HG03196 (cell line): ENCODE data around the gene IER2.

Source experiments
- ATAC-seq: cut with Tn5 transposase; IDR thresholded peaks from one replicate; pipeline ENCODE4 v1.9.1; 2021; ENCODE audit not compliant: unreplicated experiment

The IER2 gene

GRCh38 chr19:13150187-13150930, at the start of gene IER2, which contains the start of gene STX10:
IER2 (plus strand) TSS chr19:13150411; CDS start chr19:13153187, 2,776 bp downstream.
STX10 (minus strand) TSS chr19:13150375; CDS start chr19:13150173, 202 bp downstream.
- peak; percentile 27 for ATAC-seq

GRCh38 chr19:13100841-13101589, 49.2 kb upstream of the IER2 start:
- no peak for ATAC-seq

GRCh38 chr19:13101590-13102415, 48.4 kb upstream of the IER2 start:
- no peak for ATAC-seq

DNA sequence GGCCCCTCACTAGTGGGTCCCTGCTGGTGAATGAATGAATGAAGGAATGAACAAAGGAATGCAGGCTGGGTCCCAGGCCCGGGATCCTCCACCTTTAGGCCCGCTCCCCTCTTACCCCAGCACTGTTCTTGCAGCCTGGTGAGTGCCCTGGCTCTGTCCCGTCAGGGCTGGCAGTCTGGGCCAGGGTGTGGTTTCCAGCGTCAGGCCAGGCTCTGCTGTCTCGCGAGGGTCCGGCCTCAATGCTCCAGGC, 47.9 kb upstream of the IER2 start:
- ATAC-seq = no peak

- peak; percentile 38 for ATAC-seq
Measured at GRCh38 chr19:13102666-13103580, 47.3 kb upstream of the IER2 start, which contains the start of gene LYL1. LYL1 (minus strand) TSS chr19:13102858; CDS start chr19:13101171, 1,687 bp downstream.

DNA sequence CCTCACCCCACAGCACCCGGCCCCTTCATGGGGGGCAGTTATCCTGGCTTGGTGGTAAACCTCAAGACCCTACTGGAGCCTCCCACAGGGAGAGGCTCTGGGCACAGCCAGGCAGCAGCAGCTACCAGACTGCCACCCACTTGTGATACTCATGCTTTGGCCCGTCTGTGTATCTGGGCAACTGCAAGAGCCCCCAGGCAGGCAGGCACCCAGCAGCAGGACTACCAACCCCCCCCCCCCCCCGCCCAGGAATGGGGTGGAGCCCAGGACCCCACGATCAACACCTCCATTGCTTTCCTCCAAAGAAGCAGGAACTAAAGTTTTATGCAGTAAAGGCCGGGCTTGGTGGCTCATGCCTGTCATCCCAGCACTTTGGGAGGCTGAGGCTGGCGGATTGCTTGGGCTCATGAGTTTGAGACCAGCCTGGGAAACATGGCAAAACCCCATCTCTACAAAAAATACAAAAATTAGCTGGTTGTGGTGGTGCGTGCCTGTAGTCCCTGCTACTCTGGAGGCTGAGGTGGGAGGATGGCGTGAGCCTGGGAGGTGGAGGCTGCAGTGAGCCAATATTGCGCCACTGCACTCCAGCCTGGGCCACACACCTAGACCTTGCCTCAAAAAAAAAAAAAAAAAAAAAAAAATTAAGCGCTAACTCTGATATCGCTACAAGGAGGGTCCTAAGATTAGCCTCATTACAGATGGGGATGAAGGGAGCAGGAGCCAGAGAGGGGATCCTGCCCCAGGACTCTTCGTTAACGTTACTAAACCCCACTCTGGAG, 46.4 kb upstream of the IER2 start:
- no peak for ATAC-seq

DNA sequence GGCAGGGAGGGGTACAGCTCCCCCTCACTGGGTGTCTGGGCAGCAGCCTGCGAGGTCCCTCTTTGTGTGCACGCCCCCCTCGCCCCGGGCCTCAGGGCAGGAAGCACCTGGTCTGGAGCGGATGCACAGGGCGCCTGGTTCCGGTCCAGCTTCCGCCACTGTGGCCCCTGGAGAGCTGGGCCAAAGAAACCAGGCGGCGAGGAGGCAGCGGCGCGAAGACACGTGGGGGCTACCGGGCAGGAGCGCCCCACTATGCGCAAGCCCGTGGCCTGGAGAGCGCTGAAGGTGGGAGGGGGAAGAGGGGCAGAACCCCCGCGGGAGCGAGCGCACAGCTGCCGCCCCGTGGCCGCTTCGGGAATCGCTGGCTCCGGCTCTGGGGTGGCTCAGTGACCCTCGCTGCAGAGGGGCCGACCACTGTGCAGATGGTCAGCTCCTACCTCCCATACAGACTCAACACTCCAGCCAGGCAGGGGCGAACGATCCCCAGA, 45.8 kb upstream of the IER2 start:
- ATAC-seq = peak; percentile 33

DNA sequence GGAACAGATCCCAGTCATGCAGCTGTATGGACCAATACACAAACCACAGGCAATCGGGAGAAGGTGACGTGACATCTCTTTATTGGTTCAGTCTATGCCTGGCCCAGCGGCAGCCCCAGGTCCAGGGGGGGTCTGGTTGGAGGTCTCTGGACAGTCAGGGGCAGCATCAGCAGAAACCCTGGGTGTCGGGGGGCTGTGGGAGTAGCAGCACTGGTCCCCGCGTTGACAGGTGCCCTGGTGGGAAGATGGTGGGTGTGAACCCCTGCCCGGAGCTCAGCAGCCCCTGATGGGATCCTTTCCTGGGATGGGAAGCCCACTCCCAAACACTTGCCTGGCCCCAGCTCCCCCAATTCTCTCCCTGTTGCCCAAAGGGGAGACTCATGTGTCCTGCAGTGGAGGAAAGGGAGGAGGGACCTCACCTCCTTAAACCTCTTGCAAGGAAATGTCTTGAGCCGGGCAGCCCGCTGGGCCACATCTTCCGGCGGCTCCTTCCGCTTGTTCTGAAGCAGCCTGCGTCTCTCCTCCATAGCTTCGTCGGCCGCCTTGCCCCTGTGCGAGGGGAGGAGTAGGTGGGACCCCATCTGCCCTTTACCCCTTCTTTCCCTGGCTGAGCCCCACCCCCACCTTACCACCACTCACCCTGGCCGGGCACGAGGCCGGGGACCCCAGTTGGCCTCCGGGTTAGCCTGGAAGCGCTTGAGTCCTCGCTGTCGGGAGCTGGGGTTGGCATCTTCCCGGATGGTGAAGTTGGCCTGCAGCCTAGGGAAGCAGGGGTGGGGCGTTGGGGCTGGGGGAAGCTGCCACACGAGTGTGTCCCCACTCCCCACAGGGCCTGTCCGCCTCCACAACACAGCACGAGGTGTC, 45.1 kb upstream of the IER2 start:
- ATAC-seq = no peak

DNA sequence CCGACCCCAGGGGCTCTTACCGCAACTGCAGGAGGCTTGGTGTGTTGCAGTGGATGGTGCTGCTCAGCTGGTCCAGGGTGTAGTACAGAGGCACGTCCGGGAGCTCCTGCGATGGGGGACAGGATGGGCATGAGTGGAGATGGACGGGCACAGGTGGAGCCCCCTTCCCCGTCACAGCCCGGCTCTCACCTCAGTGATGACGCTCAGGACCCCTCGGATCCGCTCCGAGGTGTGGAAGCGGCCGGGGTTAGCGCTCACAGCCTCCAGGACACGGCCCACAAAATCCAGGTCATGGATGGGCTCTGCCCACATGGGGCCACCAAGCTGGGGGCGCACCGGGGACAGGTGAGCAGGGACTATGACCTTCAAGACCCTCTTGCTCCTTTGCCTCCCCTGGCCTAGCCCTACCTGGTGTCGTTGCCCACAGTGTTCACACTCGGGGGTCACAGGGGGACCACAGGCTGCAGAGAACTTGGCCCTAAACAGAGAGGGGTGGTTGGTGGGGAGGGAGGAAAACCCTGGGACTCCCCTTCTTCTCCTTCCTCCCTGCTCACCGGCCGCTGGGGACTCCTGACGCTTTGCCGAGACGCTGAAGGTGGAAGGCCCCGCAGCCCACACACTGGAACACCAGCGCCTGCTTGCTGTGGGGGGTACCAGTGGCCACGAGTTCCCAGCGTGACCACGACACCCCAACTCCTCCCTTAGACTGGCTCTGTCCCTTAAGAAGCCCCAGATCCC, 40.7 kb upstream of the IER2 start:
- ATAC-seq = no peak

- no peak for ATAC-seq
Measured at GRCh38 chr19:13110099-13110610, 40.1 kb upstream of the IER2 start.

GRCh38 chr19:13112555-13112954, 37.7 kb upstream of the IER2 start:
- no peak for ATAC-seq

GRCh38 chr19:13115936-13116281, 34.3 kb upstream of the IER2 start:
- ATAC-seq = no peak

GRCh38 chr19:13116282-13117175, 33.7 kb upstream of the IER2 start, which contains the start of gene TRMT1:
TRMT1 (minus strand) TSS chr19:13116740; CDS start chr19:13116399, 341 bp downstream.
- peak; percentile 49 for ATAC-seq

- ATAC-seq = no peak
Measured at GRCh38 chr19:13117176-13117771, 32.9 kb upstream of the IER2 start.

GRCh38 chr19:13117772-13118423, 32.3 kb upstream of the IER2 start, which contains the start of gene NACC1:
NACC1 (plus strand) TSS chr19:13118264; CDS start chr19:13135208, 16,944 bp downstream.
- peak; percentile 61 for ATAC-seq
